ENCODE results near the gene ANKIB1. TPM values are rescaled to one million over a fixed set of nuclear protein-coding genes. Genes with fewer than 3 reads are reported as not detected.
"Not testable (repeated sequence)": the region's sequence is repeated elsewhere in the genome, so short reads cannot be mapped to it uniquely, and the experiment has no call there.

ANKIB1 gene
- total RNA-seq, 3 donors from 2014 or later = 34.7 to 74.8 (median 40.9) TPM

DNA sequence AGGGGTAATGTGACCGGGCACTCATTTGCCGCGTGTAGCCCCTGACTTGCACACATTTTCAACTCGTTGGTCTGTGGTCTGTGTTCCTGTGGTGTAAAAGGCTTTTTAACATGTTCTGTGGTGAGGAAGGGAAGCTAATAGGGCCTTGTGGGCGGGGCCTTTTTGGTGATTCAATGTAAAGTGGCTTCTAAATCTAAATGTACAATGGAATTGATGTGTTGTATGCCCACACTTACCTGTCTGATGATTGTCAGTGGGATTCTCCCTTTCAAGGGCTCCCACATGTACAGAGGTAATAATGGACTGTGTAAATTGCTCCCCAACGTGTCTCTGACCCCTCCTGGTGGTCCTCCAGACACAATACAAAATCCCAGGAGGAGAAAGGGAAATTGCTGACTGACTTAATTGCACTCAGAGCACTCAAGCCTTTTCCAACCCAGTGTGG is 158.4 kb downstream of the ANKIB1 start:
- intact Hi-C loops (cut with DNase I, micrococcal nuclease) = no loop called here
- ATAC-seq = peak; percentile 29
- Histone ChIP-seq H3K36me3 (ENCODE audit: low read depth) (no peaks in the 10 kb centered on the region), H3K4me3 (no peak overlapping the region), H3K9me3 (no peaks in the 10 kb centered on the region), H3K4me1 (ENCODE audit: low read depth) (no peaks in the 10 kb centered on the region)
- TF ChIP-seq, protein P1, sequence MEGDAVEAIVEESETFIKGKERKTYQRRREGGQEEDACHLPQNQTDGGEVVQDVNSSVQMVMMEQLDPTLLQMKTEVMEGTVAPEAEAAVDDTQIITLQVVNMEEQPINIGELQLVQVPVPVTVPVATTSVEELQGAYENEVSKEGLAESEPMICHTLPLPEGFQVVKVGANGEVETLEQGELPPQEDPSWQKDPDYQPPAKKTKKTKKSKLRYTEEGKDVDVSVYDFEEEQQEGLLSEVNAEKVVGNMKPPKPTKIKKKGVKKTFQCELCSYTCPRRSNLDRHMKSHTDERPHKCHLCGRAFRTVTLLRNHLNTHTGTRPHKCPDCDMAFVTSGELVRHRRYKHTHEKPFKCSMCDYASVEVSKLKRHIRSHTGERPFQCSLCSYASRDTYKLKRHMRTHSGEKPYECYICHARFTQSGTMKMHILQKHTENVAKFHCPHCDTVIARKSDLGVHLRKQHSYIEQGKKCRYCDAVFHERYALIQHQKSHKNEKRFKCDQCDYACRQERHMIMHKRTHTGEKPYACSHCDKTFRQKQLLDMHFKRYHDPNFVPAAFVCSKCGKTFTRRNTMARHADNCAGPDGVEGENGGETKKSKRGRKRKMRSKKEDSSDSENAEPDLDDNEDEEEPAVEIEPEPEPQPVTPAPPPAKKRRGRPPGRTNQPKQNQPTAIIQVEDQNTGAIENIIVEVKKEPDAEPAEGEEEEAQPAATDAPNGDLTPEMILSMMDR (IDR thresholded peaks at IDR 0.05) = no peak
- peak in 1 of 3 donors; percentile 17 for DNase-seq

DNA sequence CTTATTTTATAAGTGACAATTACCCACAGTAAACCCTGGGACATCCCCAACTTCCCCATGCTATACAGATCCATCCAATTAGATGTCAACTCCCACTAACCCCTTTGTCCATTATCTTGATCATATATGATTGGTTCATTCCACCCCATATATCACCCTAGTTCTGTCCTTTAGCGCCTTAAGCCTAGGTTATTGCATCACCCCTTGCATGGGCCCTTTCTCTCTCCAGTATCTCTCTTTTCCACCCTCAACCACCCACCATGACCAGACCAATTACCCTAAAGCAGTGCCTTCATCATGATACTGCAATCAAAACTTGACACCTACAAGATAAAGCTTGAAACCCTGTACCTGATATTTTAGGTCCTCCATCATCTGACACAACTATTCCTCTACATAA is 163.6 kb downstream of the ANKIB1 start:
- ATAC-seq (no peak), DNase-seq (no peak)
- H3K4me1 ChIP-seq (ENCODE audit: low read depth) = no peaks in the 10 kb centered on the region
- H3K4me3 ChIP-seq = no peak overlapping the region
- intact Hi-C loops (cut with DNase I, micrococcal nuclease) = no loop called here
- H3K36me3 ChIP-seq (ENCODE audit: low read depth) = no peaks in the 10 kb centered on the region
- TF ChIP-seq, protein P1 (IDR thresholded peaks at IDR 0.05) = no peak
- H3K9me3 ChIP-seq = no peaks in the 10 kb centered on the region

DNA sequence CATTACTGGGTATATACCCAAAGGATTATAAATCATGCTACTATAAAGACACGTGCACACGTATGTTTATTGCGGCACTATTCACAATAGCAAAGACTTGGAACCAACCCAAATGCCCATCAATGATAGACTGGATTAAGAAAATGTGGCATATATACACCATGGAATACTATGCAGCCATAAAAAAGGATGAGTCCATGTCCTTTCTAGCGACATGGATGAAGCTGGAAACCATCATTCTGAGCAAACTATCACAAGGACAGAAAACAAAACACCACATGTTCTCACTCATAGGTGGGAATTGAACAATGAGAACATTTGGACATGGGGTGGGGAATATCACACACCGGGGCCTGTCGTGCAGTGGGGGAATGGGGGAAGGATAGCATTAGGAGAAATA is 164.4 kb downstream of the ANKIB1 start:
- DNase-seq; H3K36me3 ChIP-seq (ENCODE audit: low read depth); intact Hi-C loops (cut with DNase I, micrococcal nuclease); ATAC-seq; H3K4me1 ChIP-seq (ENCODE audit: low read depth); H3K4me3 ChIP-seq; H3K9me3 ChIP-seq: not testable (repeated sequence)

DNA sequence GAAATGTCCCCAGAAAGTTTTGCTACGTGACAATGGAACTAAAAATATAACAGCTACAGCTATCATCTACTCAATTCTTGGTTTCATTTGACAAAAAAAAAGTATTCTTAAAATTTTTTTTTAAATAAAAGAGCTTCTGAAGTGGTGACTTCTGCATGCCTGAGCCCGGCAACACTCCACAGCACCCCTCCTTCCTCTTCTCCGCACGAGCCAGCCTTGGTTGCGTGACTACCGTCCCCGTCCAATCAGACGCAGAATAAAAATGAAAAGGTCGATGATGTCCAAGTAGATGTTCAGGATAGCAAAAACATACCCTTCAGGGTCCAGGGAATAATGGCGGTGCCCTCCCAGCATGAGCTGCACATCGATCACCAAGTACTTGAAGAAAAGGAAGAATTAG is 167.0 kb downstream of the ANKIB1 start:
- intact Hi-C loops (cut with DNase I, micrococcal nuclease) = no loop called here
- Histone ChIP-seq H3K4me3 (no peak overlapping the region), H3K9me3 (no peaks in the 10 kb centered on the region), H3K4me1 (ENCODE audit: low read depth) (no peaks in the 10 kb centered on the region), H3K36me3 (ENCODE audit: low read depth) (no peaks in the 10 kb centered on the region)
- DNase-seq (no peak), ATAC-seq (no peak)
- TF ChIP-seq, protein P1 (IDR thresholded peaks at IDR 0.05) = no peak

DNA sequence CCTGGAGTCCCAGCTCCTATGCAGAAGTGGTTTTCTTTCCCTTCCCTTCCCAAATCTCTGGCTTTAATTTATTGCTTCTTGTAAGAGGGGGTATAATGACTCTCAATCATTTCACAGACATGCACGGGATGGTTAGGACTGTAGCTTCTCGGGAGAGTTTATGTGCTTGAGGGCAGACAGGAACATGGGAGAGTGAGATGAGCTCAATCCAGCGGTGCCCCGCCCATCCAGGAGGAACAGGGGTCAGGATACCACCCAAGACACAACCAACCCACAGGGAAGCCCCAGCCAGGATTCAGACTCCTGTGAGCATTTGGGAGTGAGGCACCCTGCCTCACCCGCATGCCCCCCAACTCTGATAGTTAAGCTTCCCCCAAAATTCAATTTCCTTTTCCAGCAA is 167.8 kb downstream of the ANKIB1 start:
- intact Hi-C loops (cut with DNase I, micrococcal nuclease) = no loop called here
- Histone ChIP-seq H3K36me3 (ENCODE audit: low read depth) (no peaks in the 10 kb centered on the region), H3K4me1 (ENCODE audit: low read depth) (no peaks in the 10 kb centered on the region), H3K4me3 (no peak overlapping the region), H3K9me3 (no peaks in the 10 kb centered on the region)
- TF ChIP-seq, protein P1 (IDR thresholded peaks at IDR 0.05) = no peak
- no peak for DNase-seq
- no peak for ATAC-seq

DNA sequence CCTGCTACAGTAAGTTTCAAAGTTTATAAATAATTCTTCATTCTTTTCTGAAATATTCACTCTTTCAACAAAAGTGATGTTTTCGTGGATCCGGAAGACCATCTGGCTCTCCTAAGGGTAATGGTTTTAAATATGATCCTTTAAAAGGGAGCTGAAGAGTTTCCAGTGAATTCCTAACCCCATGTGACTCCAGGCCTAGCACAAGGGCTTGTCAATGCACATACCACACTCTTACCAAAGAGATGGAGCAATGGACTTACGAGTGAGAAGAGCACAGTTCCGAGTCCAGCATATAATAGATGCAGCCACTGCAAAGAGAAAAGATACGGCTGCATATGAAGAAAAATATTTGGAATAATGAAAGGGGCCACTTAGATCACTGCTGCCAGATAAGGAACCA is 169.5 kb downstream of the ANKIB1 start:
- ATAC-seq (no peak), DNase-seq (no peak)
- Histone ChIP-seq H3K9me3 (no peaks in the 10 kb centered on the region), H3K4me3 (no peak overlapping the region), H3K36me3 (ENCODE audit: low read depth) (no peaks in the 10 kb centered on the region), H3K4me1 (ENCODE audit: low read depth) (no peaks in the 10 kb centered on the region)
- TF ChIP-seq, protein P1 (IDR thresholded peaks at IDR 0.05) = no peak
- intact Hi-C loops (cut with DNase I, micrococcal nuclease) = no loop called here
